ENCODE data around the gene STEAP2.
A peak's percentile ranks its signal among the peaks of the same experiment; 100 is the strongest.
"Not testable (repeated sequence)": the region's sequence is repeated elsewhere in the genome, so short reads cannot be mapped to it uniquely, and the experiment has no call there.

STEAP2 gene

GRCh38 chr7:90238583-90238982, 27.0 kb downstream of the STEAP2 start:
- DNase-seq = no peak

- no peak for DNase-seq
These were observed 27.5 kb downstream of the STEAP2 start for GRCh38 chr7:90239050-90239449.

DNA sequence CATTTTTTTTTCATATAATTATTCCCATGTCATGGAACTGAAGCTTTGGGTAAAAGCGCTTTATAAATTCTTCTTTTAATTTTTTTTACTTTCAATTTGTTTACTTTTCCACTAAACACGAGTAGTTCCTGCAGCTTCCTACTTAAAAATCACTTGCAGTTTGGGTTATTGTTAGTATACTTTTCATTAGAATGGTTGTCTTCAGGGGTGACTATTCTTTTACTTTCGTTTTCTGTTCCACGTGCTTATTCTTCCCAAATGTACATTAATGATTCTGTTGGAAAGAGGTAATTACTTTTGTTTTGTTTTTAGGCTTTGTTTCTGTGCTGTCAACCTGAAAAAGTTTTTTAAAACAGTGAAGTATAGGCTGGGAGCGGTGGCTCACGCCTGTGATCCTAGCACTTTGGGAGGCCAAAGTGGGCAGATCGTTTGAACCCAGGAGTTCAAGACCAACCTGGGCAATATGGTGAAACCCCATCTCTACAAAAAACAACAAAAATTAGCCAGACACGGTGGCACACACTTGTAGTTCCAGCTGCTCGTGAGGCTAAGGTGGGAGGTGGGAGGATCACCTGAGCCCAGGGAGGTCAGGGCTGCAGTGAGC, 28.2 kb downstream of the STEAP2 start:
- no peak for DNase-seq

GRCh38 chr7:90242369-90243168, 31.0 kb downstream of the STEAP2 start:
- no peak for DNase-seq

DNA sequence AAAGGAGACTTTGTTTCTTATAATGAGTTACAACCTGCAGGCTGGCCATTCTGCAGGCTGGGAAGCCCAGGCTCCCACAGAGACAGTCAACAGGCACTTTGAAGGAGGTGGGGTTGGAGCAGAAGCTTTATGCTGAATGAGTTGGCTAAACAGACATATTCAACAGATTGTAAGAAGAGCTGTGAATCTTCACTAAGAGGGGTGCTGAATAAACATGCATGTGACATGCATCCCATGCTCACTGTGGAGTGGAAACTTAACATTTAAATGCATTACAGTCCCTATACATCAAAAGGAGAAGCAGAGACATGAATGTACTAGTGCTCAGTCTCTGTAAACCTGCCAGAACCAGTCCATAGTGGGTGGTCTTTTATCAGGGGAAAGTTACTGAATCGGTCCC, 32.0 kb downstream of the STEAP2 start:
- DNase-seq = no peak

DNA sequence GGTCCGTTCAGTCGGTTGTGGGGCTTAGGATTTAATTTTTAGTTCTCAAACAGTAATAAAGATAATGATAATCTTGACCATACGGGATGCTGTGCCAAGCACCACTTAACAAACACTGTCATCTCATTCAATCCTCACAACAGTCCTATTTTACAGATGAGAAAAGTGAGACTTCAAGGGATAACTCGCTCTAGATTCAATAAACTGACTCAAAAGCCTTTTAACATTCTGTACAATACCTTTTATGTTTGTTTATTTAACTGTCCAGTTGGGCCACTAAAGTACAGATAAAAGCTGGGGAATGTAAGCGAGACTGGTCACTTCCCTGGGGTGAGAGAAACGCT, 33.0 kb downstream of the STEAP2 start:
- DNase-seq = no peak

DNA sequence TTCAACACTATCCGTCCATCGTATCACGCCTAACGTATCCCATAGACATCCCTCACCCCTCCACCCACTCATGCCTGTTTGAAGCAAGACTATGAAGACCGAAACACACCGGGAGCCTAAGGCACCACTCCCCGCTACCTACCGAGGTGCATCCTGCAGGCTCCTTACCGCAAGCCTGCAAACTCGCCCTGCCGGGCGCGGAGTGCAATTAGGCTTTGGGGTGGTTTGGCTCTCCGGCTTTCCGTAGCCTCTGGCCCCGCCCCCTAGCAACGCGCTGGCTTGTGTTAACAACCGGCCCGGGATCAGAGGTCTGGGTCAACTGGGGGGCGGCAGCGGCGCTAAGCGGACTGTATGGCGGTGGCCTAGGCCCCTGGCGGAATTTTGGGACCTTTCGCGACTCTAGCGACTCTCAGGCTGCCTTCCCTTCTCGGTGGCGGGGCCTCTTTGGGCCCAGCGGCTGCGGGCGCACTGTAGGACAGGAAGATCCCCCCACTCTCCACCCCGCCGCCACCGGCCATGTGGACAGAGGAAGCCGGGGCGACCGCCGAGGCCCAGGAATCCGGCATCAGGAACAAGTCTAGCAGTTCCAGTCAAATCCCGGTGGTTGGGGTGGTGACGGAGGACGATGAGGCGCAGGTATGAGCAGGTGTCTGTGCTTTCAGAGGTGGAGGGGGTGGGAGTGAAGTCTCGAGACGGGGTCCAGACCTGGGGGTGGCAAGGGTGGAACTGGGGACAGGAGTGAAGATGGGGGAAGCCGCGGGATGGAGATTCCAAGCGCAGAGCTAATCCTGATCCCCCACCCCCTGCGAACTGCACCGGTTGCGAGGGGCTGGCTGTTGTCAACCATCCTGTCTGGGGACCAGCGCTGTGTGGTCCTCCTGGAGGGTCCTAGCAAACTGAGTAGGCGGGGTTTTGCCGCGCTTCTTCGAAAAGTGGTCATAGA, 33.6 kb downstream of the STEAP2 start, which contains the start of gene CFAP69:
Gene CFAP69, plus strand, starts transcription at position 266 of the 943 bp plus-strand sequence. Its CDS starts 251 bp downstream, at position 517.
- DNase-seq = peak; percentile 16

- DNase-seq = no peak
These were observed 34.6 kb downstream of the STEAP2 start for GRCh38 chr7:90246171-90246570.

GRCh38 chr7:90248706-90249105, 37.2 kb downstream of the STEAP2 start:
- no peak for DNase-seq

DNA sequence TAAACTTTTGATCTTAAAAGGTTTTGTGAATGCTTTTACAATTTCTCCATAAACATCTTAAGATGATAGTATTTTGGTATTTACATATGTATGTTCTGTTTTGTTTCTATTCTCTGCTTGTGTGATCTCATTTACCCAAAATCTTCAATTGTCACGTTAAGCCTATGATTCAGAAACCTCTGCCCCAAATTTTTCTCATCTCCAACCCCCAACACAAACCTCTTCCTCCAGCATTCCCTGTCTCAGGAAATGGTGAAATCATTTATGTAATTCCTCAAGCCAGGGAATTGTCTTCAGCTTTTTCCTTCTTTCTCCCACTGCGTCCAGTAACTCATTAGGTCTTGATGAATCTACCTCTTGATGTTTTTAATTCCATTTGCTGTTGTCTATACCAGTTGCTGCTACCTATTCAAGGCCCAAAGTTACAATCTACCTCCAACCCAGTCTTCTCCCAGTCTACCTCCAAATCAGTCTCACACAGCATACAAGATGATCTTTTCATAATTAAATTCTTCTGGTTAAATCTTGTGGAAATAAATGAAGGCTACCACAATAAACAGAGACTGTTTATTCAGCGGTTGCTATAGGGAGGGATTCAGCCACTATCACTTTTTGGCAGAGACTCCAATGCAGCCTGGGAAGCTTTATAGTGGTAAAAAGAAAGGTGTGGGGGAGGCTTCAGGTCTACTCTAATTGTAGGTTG, 39.2 kb downstream of the STEAP2 start:
- DNase-seq = no peak

GRCh38 chr7:90251304-90251635, 39.7 kb downstream of the STEAP2 start:
- no peak for DNase-seq

DNA sequence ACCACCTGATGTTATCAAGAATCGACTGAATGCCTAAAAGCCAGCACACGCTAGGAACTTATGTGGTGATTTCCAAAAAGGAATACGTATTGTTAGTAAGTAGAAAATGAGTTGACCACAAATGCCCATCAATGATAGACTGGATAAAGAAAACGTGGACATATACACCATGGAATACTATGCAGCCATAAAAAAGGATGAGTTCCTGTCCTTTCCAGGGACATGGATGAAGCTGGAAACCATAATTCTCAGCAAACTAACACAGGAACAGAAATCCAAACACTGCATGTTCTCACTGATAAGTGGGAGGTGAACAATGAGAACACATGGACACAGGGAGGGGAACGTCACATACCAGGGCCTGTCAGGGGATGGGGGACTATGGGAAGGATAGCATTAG, 44.5 kb downstream of the STEAP2 start:
- DNase-seq = not testable (repeated sequence)

- DNase-seq = no peak
These were observed 45.2 kb downstream of the STEAP2 start for GRCh38 chr7:90256778-90257177.

DNA sequence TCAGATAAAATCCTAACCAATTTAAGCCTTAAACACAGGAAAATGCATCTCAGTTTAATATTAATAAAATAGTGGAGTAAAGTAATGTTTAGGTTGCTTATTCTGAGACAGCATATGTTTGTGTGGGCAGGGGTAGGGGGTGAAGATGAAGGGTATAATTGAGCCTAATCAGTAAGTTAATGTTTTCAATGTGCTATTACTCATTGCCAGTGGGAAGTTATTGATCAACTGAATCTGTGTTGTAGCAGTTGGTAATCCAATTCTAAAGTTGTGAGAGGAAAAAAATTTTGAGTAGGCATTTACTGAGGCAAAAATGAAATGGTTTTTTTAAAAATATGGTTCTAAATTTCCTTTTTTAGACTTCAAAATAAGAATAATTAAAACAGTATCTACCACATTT, 49.9 kb downstream of the STEAP2 start:
- no peak for DNase-seq

- no peak for DNase-seq
These were observed 50.9 kb downstream of the STEAP2 start for GRCh38 chr7:90262438-90262837.

- DNase-seq = no peak
These were observed 55.3 kb downstream of the STEAP2 start for GRCh38 chr7:90266808-90267207.

GRCh38 chr7:90267263-90267858, 55.8 kb downstream of the STEAP2 start:
- no peak for DNase-seq

DNA sequence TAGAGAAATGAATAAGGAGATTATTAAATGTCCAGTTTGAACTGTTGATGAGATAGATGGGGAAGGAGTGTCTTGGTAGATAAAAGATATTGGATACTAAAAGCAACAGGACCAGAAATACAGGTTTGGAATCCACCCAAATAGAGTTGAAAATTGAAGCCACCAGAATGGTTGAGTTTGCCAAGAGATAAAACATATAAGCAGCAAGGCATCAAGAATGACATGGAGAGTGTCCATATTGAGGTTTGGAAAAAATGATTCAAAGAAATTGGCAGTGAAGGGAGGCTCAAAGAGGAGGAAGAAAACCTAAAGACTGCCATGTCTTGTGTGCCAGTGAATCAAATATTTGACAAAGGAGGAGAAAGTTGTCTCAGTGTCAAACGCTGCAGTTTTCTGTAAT, 57.6 kb downstream of the STEAP2 start:
- no peak for DNase-seq

DNA sequence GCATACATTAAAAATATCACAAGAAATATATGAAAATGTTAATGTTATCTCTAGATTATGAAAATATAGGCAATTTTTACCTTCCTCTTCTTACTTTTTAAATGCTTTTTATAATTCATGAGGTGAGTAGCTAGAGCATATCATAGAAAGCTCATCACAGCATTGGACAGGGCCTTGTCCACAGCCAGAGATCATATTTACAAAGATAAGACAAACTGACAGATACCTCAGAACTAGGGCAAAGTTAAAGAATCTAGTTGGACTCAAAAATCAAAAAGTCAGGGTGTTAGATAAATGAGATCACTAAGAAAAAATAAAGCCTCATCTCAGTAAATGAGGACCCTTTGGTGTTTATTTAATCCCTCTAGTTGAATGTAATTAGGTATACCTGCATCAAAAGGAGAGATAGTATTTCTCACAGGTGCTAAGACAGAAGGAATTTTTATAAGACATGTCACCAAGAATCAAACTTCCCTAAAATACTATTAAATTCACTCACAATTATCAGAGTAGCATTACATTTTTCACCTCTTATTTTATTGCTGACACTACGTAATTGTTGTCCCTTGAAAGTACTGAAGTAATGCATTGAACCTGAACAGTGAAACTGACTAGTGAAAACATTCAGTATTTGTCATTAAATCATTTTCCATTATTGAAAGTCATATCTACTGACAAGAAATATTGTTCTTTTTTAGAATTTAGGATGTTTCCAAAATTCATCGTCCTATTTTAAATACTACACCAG, 59.1 kb downstream of the STEAP2 start:
- no peak for DNase-seq

DNA sequence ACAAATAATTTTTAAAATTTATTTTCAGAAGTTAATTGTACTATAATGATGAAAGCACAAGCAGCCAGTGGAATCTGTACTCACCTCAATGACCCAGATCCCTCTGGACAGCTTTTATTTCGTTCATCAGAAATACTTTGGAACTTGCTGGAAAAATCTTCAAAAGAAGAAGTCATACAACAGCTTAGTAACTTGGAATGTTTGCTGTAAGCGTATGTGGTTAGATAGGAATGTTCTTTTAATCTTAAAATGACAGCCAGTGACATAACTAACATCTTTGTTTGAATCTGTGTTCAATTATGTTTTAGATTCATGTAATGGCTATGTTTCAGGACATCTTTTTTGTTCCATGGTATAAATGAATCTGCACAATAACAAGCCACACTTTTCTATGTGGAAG, 60.2 kb downstream of the STEAP2 start:
- no peak for DNase-seq

- DNase-seq = no peak
These were observed 60.7 kb downstream of the STEAP2 start for GRCh38 chr7:90272242-90272641.

DNA sequence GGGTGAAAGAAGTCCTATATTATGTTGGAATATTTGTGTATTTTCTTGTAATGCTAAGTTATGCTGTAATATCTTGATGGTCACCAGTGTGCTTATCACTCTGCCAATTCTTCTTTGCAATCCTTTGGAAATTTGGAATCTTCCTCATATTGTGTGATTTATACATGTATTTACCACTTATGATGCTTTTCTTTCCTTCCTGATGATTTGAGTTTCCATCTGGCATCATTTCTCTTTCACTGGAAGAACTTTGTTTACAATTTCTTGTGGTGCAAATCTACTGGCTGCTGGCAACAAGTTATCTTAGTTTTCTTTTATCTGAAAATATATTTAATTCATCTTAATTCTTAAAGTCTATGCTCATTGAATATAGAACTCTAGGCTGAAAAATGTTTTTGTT, 62.6 kb downstream of the STEAP2 start:
- DNase-seq = no peak

All from NCI-H446 treated with DMSO at 0.1 percent for 48 hours (cell line).